Hippocampal formation (tissue), 2 donors: ENCODE measurements around the gene TOMT.

Experiments used
- DNase-seq, 2 donors: peaks; one replicate each; lab custom pipeline; 2025; lab: John Stamatoyannopoulos, UW

TOMT gene

GRCh38 chr11:72105888-72106287, at the start of gene TOMT:
TOMT (plus strand) TSS chr11:72105924; CDS start chr11:72105952, 28 bp downstream.
- DNase-seq, result no peak

- DNase-seq, result no peak
Measured at GRCh38 chr11:72058416-72059034, 47.2 kb upstream of the TOMT start.

GRCh38 chr11:72061739-72062396, 43.9 kb upstream of the TOMT start:
- DNase-seq, result no peak

GRCh38 chr11:72066855-72067254, 38.9 kb upstream of the TOMT start:
- DNase-seq, result no peak

GRCh38 chr11:72067266-72067665, 38.5 kb upstream of the TOMT start:
- no peak for DNase-seq

GRCh38 chr11:72067676-72068075, 38.0 kb upstream of the TOMT start:
- DNase-seq, result no peak

- no peak for DNase-seq
Measured at GRCh38 chr11:72069200-72069599, 36.5 kb upstream of the TOMT start.

GRCh38 chr11:72069787-72070251, 35.9 kb upstream of the TOMT start:
- peak; percentile 36 to 43 for DNase-seq

- DNase-seq, result no peak
Measured at GRCh38 chr11:72070491-72070890, 35.2 kb upstream of the TOMT start.

- DNase-seq, result no peak
Measured at GRCh38 chr11:72072348-72072747, 33.4 kb upstream of the TOMT start.

- peak in 1 of 2 donors; percentile 6 for DNase-seq
Measured at GRCh38 chr11:72075109-72075508, 30.6 kb upstream of the TOMT start.

GRCh38 chr11:72075756-72076155, 30.0 kb upstream of the TOMT start:
- no peak for DNase-seq

GRCh38 chr11:72078477-72078876, 27.2 kb upstream of the TOMT start:
- no peak for DNase-seq

GRCh38 chr11:72079819-72080325, 25.9 kb upstream of the TOMT start:
- no peak for DNase-seq

- peak; percentile 96 to 100 for DNase-seq
Measured at GRCh38 chr11:72080326-72081183, 25.2 kb upstream of the TOMT start, which contains the start of the genes LRRC51 and NUMA1. LRRC51 (plus strand) TSS chr11:72080850; CDS start chr11:72089084, 8,234 bp downstream. NUMA1 (minus strand) TSS chr11:72080542; CDS start chr11:72035943, 44,599 bp downstream.

GRCh38 chr11:72081184-72081644, 24.5 kb upstream of the TOMT start:
- DNase-seq, result no peak

- no peak for DNase-seq
Measured at GRCh38 chr11:72081821-72082453, 23.8 kb upstream of the TOMT start.

GRCh38 chr11:72083414-72083813, 22.3 kb upstream of the TOMT start:
- DNase-seq, result no peak

GRCh38 chr11:72084076-72084475, 21.6 kb upstream of the TOMT start:
- DNase-seq, result no peak

GRCh38 chr11:72084965-72085364, 20.8 kb upstream of the TOMT start:
- no peak for DNase-seq

- peak; percentile 43 to 73 for DNase-seq
Measured at GRCh38 chr11:72085621-72086351, 19.9 kb upstream of the TOMT start.
